Activated CD4-positive, alpha-beta T cell treated with anti-CD3 and anti-CD28 coated beads for 24 hours (primary cell): ENCODE measurements around the gene DGKI.
"Not testable (repeated sequence)": the region's sequence is repeated elsewhere in the genome, so short reads cannot be mapped to it uniquely, and the experiment has no call there.

Experiments
- DNase-seq, 2 donors: peaks; one replicate each; pipeline ENCODE4 v3.0.0-alpha.2; 2020; ENCODE audit warnings: low read depth in 2 of 2

Gene DGKI

DNA sequence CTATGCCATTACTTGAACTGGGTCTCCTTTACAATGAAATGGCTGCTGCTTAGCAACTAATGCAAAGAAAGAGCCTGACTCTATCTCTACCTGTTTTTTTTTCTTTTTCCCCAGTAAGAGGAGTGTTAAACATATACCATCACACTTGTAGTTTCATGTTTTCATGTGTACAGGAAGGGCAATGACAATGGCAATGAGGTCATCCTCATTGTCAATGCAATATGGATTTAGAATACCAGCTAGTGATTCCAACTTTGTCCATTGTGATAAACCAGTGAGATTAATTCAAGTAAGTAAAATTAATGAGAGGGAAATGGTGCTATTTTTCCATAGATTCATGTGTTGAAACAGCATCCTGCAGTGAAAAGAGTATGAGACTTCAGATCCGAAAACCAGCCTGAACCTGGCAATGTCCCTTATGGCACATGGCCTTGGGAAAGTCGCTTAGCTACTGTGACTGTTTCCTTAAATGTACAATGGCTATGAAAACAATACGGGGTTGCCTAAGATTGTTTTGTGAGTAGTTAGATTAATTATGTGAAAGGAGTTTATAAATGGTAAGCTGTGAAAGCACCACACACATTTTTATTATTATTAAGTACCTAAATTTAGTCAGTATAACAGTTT, 11.2 kb downstream of the DGKI start:
- DNase-seq = no peak

DNA sequence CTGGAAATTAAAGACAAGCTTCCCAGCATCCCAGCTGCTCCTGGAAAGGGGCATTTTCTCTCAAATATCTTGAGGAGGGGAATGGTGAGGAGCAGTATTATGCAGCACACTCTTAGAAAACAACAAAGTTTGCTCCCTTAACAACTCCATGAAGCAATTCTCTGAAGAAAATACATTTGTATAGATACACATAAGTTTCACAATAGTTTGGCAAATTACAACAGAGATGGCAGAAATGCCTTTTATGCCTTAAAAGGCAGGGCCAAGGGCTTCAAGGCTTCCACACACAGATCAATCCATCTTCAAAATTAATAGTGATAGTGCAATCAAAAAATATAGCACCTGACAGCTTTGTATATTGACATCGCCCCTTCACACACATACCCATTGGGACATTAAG, 12.2 kb downstream of the DGKI start:
- no peak for DNase-seq

DNA sequence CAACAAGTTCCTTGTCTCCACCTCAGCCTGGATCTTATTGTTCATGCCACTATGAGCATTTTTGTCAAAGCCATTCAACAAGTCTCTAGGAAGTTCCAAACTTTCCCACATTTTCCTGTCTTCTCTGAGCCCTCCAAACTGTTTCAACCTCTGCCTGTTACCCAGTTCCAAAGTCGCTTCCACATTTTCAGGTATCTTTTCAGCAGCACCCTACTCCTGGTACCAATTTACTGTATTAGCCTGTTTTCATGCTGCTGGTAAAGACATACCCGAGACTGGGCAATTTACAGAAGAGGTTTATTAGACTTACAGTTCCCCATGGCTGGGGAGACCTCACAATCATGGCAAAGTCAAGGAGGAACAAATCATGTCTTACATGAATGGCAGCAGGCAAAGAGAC, 13.8 kb downstream of the DGKI start:
- DNase-seq = not testable (repeated sequence)

- no peak for DNase-seq
Observed at GRCh38 chr7:137832382-137832781, 14.4 kb downstream of the DGKI start.

DNA sequence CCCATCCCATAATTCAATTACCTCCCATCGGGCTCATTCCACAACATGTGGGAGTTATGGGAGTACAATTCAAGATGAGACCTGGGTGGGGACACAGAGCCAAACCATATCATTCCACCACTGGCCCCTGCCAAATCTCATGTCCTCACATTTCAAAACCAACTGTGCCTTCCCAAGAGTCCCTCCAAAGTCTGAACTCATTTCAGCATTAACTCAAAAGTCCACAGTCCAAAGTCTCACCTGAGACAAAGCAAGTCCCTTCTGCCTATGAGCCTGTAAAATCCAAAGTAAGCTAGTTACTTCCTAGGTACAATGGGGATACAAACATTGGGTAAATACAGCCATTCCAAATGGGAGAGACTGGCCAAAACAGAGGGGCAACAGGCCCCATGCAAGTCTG, 15.2 kb downstream of the DGKI start:
- not testable (repeated sequence) for DNase-seq

GRCh38 chr7:137829337-137829992, 17.3 kb downstream of the DGKI start:
- no peak for DNase-seq

DNA sequence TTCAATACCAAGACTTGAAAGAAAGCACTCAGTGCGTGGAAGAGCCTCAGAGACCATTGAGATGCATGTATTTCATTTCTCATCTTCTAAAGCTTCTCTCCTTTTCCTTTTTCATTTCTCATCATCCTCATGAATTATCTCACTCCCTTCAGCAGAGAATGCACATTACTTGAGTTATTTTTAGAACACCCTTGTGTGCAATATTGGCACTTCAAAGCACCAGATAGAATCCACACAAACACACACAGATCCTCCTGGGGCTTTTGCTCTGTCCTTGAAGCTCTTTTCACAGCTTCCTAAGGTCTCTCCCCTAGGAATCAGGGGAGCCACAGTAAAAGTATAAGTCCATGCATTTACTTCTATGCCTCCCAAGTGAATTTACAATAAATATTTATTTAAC, 18.3 kb downstream of the DGKI start:
- no peak for DNase-seq

DNA sequence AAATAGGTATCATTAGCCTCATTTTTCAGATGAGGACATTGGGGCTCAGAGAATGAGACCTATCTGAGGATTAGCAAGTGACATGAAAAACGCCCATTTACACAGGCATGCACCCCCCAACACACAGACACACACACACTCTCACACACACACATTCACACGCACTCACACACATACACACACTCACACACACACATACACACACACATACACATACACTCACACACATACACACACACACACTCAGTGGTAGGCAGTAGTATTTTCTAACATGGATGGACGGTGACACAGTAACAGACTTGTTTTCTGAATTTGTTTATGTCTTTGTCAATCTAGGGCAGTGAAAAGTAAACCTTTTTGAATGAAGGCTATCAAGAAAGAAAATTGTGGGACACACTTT, 21.3 kb downstream of the DGKI start:
- no peak for DNase-seq

GRCh38 chr7:137820677-137821420, 25.9 kb downstream of the DGKI start:
- no peak for DNase-seq

- DNase-seq = no peak
Observed at GRCh38 chr7:137820156-137820555, 26.6 kb downstream of the DGKI start.

- no peak for DNase-seq
Observed at GRCh38 chr7:137818036-137818435, 28.7 kb downstream of the DGKI start.

DNA sequence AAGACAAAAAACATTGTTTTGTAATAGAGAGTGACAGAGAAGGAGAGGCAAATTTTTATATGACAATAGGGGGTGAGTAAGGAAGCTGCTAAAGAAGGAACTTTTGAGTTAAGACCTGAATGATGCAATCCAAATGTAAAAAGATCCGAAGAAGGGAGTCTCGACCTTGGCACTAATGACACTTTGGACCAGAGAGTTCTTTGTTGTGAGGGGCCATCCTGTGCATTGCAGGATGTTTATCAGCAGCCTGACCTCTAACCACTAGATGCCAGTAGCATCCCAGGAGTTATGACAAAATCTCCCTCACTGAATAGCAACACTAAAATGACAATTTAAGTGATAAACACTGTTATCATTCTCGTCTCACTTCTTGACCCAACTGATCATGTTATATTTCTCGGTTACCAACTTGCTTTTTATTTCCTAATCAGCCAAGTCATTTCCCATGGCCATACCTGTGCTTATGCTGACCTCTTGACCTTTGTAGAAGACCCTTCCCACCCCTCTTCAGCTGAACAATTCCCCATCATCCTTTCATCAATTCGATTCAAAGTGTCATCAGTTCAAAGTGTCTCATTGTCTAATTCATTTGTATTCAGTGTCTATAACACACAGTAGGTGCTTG, 30.0 kb downstream of the DGKI start:
- DNase-seq = no peak

DNA sequence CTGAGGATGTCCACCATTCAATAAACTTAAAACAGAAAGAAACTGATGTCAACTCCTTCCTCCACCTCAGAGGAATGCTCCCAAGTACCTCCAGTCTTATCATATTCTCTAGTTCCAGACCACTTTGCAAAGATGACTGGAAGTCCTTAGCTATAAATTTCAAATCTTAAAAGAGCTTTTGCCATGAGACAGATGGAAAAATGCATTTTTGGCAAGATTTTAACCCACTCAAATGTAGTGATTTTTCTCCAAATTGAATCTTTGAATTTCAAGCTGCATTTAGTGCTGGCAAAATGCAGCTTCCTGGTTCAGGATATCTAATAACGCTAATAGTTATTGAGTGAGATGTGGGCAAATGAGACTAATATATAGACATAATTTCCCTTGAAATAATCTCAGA, 33.2 kb downstream of the DGKI start:
- no peak for DNase-seq

DNA sequence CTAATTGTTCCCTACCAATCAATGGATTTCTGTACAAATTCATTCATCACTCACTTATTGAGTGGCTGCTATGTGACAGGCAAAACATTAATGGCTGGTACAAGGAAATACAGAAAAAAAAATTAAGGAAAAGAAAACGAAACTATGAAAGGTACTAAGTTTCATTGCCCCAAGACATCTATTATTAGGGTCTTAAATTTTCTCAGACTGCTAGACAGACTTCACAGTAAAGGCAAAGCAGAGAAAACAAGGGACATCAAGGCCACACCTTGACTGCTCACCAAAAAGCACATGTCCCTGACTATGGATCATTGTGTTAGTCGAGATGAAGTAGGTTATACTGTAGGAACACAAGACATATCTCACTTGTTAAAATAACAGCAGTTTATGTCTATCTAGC, 36.5 kb downstream of the DGKI start:
- DNase-seq = no peak

- no peak for DNase-seq
Observed at GRCh38 chr7:137804836-137805235, 41.9 kb downstream of the DGKI start.

DNA sequence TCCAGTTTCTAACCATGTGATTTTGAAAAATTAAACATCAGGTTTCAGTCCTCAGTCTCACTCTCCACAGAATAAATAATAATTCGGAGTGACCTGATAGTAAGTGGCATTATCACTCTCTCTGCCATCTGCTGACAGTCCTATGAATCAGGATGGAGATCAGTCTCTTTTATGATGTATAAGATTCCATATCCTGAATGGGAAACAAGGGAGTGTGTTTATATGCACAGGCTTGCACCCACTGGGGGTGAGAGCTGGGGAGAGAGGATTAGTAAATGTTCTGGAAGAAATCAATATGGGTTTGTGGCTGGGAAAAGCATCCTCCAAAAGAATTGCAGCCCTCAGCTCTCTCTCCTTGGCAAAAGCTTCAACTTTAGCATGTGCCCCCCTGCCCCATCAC, 45.3 kb downstream of the DGKI start:
- DNase-seq = no peak

DNA sequence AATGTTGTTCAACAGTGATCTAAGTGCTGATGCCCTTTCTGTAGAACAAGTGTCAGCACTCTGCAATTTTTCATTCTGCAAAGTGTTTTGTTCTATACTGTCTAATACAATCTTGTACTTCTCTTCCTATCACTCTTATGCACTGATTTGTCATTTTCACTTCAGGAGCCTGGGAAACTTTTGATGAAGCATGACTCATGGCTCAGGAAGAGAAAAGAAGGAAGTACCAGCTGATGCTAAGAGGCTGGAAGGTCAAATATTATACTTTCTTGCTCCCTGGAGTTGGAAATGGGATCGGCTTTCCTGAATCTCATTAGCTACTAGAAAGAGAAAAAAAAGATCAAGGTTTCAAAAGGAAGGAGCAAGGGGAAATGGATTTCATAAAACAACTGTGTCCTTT, 45.8 kb downstream of the DGKI start:
- DNase-seq = no peak

- DNase-seq = no peak
Observed at GRCh38 chr7:137798073-137798763, 48.6 kb downstream of the DGKI start.

DNA sequence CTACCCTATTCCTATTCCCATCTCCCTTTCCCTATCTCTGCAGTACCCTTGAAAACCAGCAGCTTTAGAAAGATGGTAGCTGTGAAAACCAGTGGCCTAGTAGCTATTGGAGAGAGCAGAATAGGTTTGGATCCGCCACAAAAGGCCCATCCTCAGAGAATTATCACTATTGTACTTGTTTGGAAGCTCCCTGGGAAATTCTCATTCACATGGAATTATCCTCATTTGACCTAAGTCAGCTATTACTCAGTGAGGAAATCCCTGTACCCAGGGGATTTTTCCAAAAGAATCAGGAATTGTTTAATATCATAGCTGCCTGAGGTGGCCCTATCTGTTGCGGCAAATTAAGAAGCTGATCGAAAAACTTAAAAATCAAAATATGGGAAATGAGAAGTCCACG, 51.6 kb downstream of the DGKI start:
- DNase-seq = no peak

- no peak for DNase-seq
Observed at GRCh38 chr7:137791930-137792329, 54.8 kb downstream of the DGKI start.

GRCh38 chr7:137790828-137791227, 55.9 kb downstream of the DGKI start:
- no peak for DNase-seq

DNA sequence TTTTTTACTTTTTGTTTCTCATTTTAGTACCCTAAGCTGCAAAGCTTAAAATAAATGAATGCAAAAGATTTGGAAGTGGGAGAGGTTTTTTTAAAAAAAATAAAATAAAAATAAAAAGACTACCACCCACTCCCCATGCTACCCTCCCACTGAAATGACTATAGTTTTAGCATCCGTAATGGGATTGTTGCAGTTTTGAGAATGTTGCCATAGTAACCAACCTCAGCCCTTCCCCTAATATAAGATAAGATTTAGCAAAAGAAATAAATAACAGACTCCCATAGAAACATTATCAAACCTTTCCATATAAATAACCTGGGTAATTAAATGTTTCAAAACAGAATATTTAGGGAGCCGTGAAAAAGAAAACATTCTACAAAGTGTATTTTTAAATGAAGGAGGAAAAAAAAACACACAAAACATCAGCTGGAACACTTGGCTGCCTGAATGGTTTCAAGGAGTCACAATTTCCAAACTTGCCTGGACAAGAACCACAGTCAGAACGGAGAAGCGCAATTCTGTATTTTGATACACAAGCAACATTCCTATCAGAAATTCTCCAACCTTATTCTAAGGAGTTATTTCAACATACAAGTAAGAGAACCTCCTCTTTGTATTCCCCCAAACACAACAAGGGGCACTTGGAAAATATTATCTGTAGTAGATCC, 57.4 kb downstream of the DGKI start:
- DNase-seq = no peak
